ENCODE results near the gene SORBS2. TPM values are rescaled to one million over a fixed set of nuclear protein-coding genes. Genes with fewer than 3 reads are reported as not detected.

SORBS2 gene
- total RNA-seq, 5 donors from 2014 or later (not counting 1 experiment from before 2014, with no cell fraction given): 0.15 to 1.9 (median 0.98) TPM; not detected in 1

DNA sequence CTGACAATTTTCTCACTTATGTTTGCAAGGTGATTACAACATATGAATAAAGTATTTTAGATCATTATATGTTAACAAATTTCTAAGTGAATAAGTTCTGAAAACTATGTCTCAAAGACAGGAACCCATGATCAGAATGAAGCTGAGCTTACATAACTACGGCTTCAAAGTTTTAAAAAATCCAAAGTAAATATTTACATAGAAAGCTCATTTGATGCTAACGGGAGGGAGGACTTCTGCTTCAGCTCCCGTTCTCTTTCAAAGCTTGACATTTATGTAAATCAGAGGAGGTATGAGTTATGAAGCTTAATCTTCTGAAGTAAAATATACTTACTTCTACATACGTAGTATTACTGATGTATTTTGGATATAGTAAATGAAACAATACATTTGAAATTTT, 203.8 kb downstream of the SORBS2 start:
- no CpG with 5 or more reads among the region's 4 CpGs for WGBS (ENCODE audit: insufficient coverage)
- Mint-ChIP-seq H3K36me3 (no peaks in the 10 kb centered on the region), H3K4me1 (peaks cover 0 to 5% (median 2%) of the 10 kb centered on the region in 3 donors), H3K9me3 (no peaks in the 10 kb centered on the region), H3K27ac (no peak overlapping the region), H3K27me3 (peaks cover 5 to 7% of the 10 kb centered on the region in 2 donors), H3K4me3 (no peak overlapping the region)
- no peaks in the 10 kb centered on the region for H3K4me1 ChIP-seq (ENCODE audit: control insufficient read depth in 1 of 2, extremely low read depth in 1 of 2, insufficient read depth in 2 of 2, low read length in 2 of 2)
- H3K27me3 ChIP-seq (replicated peaks in 1 of 2; ENCODE audit: control insufficient read depth in 2 of 2, extremely low read depth in 1 of 2, insufficient read depth in 2 of 2, low read length in 1 of 2): peaks cover 0 to 10% of the 10 kb centered on the region in 2 experiments
- no peak overlapping the region for H3K27ac ChIP-seq (ENCODE audit: low read length)
- ATAC-seq (replicated peaks in 1 of 4) (no peak), DNase-seq (no peak)
- no peaks in the 10 kb centered on the region for H3K9me3 ChIP-seq
- no peak overlapping the region for H3K4me3 ChIP-seq (ENCODE audit: control insufficient read depth in 1 of 2, extremely low read depth in 1 of 2, low read length in 1 of 2)
- ChIA-PET POLR2A (no interaction called here), CTCF (interaction anchor here (0.6 to 2.1 kb wide), 3 partner anchors 10 to 12 kb away, joined by 3 to 8 read pairs (median 8); no protein-coding TSS in a partner anchor)
- no peaks in the 10 kb centered on the region for H3K36me3 ChIP-seq (ENCODE audit: control insufficient read depth in 2 of 2, extremely low read depth in 1 of 2, insufficient read depth in 1 of 2, low read length in 1 of 2)

DNA sequence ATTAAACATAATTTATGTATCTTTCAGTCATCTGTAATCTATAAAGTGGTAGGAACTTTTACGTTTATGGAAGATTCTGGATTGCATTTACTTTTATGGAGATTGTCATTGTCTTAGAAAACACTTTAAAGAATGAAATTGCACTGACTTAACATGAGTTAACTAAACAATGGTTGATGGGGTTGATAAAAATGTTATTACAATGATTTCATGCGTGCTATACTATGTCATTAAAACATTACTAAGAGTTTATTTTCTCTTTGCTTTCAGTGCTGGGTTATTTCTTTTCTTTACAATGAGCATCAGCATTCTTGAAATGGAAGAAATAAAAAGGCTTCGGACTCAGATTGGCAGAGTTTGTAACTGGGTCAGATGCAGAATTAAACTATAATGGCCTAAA, 209.6 kb downstream of the SORBS2 start:
- no peak for ATAC-seq (replicated peaks in 1 of 4)
- Mint-ChIP-seq H3K36me3 (no peaks in the 10 kb centered on the region), H3K27ac (no peak overlapping the region), H3K27me3 (peaks cover 21 to 24% of the 10 kb centered on the region in 2 donors), H3K4me3 (no peak overlapping the region), H3K9me3 (no peaks in the 10 kb centered on the region), H3K4me1 (peaks cover 0 to 2% (median 0%) of the 10 kb centered on the region in 3 donors)
- H3K27ac ChIP-seq (ENCODE audit: low read length): no peak overlapping the region
- no CpG with 5 or more reads among the region's 3 CpGs for WGBS (ENCODE audit: insufficient coverage)
- no peak overlapping the region for H3K4me3 ChIP-seq (ENCODE audit: control insufficient read depth in 1 of 2, extremely low read depth in 1 of 2, low read length in 1 of 2)
- H3K9me3 ChIP-seq: no peaks in the 10 kb centered on the region
- no peak for DNase-seq
- H3K4me1 ChIP-seq (ENCODE audit: control insufficient read depth in 1 of 2, extremely low read depth in 1 of 2, insufficient read depth in 2 of 2, low read length in 2 of 2): no peaks in the 10 kb centered on the region
- H3K27me3 ChIP-seq (replicated peaks in 1 of 2; ENCODE audit: control insufficient read depth in 2 of 2, extremely low read depth in 1 of 2, insufficient read depth in 2 of 2, low read length in 1 of 2): peaks cover 6 to 10% of the 10 kb centered on the region in 2 experiments
- H3K36me3 ChIP-seq (ENCODE audit: control insufficient read depth in 2 of 2, extremely low read depth in 1 of 2, insufficient read depth in 1 of 2, low read length in 1 of 2): no peaks in the 10 kb centered on the region
- ChIA-PET POLR2A (no interaction called here), CTCF (no interaction called here)

- CTCF ChIA-PET: interaction anchor here in 1 of 2 donors (0.6 to 0.7 kb wide), 2 partner anchors 23 to 87 kb away, joined by 3 to 4 read pairs; no protein-coding TSS in a partner anchor
- WGBS (ENCODE audit: insufficient coverage): 82% methylated on average over 2 of the region's 9 CpGs
Observed at GRCh38 chr4:185600801-185601434, 211.1 kb downstream of the SORBS2 start.

GRCh38 chr4:185599553-185600243, 212.3 kb downstream of the SORBS2 start:
- H3K4me1 ChIP-seq (ENCODE audit: control insufficient read depth in 1 of 2, extremely low read depth in 1 of 2, insufficient read depth in 2 of 2, low read length in 2 of 2): no peaks in the 10 kb centered on the region
- ChIA-PET CTCF (no interaction called here), POLR2A (interaction anchor here in 1 of 2 donors (0.6 kb wide), 1 partner anchor 12 kb away, joined by 7 read pairs; no protein-coding TSS in a partner anchor)
- ATAC-seq (replicated peaks in 1 of 4) (no peak), DNase-seq (no peak)
- Mint-ChIP-seq H3K36me3 (no peaks in the 10 kb centered on the region), H3K27ac (no peak overlapping the region), H3K4me3 (no peak overlapping the region), H3K27me3 (peaks cover 20 to 31% of the 10 kb centered on the region in 2 donors), H3K4me1 (peaks cover 0 to 3% (median 0%) of the 10 kb centered on the region in 3 donors), H3K9me3 (no peaks in the 10 kb centered on the region)
- 71% methylated on average over 6 of the region's 12 CpGs for WGBS (ENCODE audit: insufficient coverage)
- H3K9me3 ChIP-seq: no peaks in the 10 kb centered on the region
- H3K36me3 ChIP-seq (ENCODE audit: control insufficient read depth in 2 of 2, extremely low read depth in 1 of 2, insufficient read depth in 1 of 2, low read length in 1 of 2): no peaks in the 10 kb centered on the region
- H3K4me3 ChIP-seq (ENCODE audit: control insufficient read depth in 1 of 2, extremely low read depth in 1 of 2, low read length in 1 of 2): no peak overlapping the region
- H3K27ac ChIP-seq (ENCODE audit: low read length): no peak overlapping the region
- H3K27me3 ChIP-seq (replicated peaks in 1 of 2; ENCODE audit: control insufficient read depth in 2 of 2, extremely low read depth in 1 of 2, insufficient read depth in 2 of 2, low read length in 1 of 2): peaks cover under 1 to 6% of the 10 kb centered on the region in 2 experiments

More at GRCh38 chr4:185600801-185601434, 211.1 kb downstream of the SORBS2 start:
- POLR2A ChIA-PET: no interaction called here
- peaks cover 19 to 28% of the 10 kb centered on the region in 2 donors for H3K27me3 Mint-ChIP-seq
- H3K9me3 Mint-ChIP-seq: no peaks in the 10 kb centered on the region
- H3K4me1 ChIP-seq (ENCODE audit: control insufficient read depth in 1 of 2, extremely low read depth in 1 of 2, insufficient read depth in 2 of 2, low read length in 2 of 2): no peaks in the 10 kb centered on the region
- no peak overlapping the region for H3K27ac ChIP-seq (ENCODE audit: low read length)
- no peak overlapping the region for H3K4me3 Mint-ChIP-seq
- H3K4me3 ChIP-seq (ENCODE audit: control insufficient read depth in 1 of 2, extremely low read depth in 1 of 2, low read length in 1 of 2): no peak overlapping the region
- no peaks in the 10 kb centered on the region for H3K36me3 Mint-ChIP-seq
- no peaks in the 10 kb centered on the region for H3K36me3 ChIP-seq (ENCODE audit: control insufficient read depth in 2 of 2, extremely low read depth in 1 of 2, insufficient read depth in 1 of 2, low read length in 1 of 2)
- no peaks in the 10 kb centered on the region for H3K9me3 ChIP-seq
- ATAC-seq (replicated peaks in 1 of 4) (no peak), DNase-seq (no peak)
- peaks cover 2 to 6% of the 10 kb centered on the region in 2 experiments for H3K27me3 ChIP-seq (replicated peaks in 1 of 2; ENCODE audit: control insufficient read depth in 2 of 2, extremely low read depth in 1 of 2, insufficient read depth in 2 of 2, low read length in 1 of 2)
- H3K4me1 Mint-ChIP-seq: peaks cover 0 to 3% (median 0%) of the 10 kb centered on the region in 3 donors
- no peak overlapping the region for H3K27ac Mint-ChIP-seq

- Histone ChIP-seq H3K4me1 (ENCODE audit: control insufficient read depth in 1 of 2, extremely low read depth in 1 of 2, insufficient read depth in 2 of 2, low read length in 2 of 2) (no peaks in the 10 kb centered on the region), H3K27me3 (replicated peaks in 1 of 2; ENCODE audit: control insufficient read depth in 2 of 2, extremely low read depth in 1 of 2, insufficient read depth in 2 of 2, low read length in 1 of 2) (peaks cover 0 to 6% of the 10 kb centered on the region in 2 experiments), H3K4me3 (ENCODE audit: control insufficient read depth in 1 of 2, extremely low read depth in 1 of 2, low read length in 1 of 2) (no peak overlapping the region), H3K36me3 (ENCODE audit: control insufficient read depth in 2 of 2, extremely low read depth in 1 of 2, insufficient read depth in 1 of 2, low read length in 1 of 2) (no peaks in the 10 kb centered on the region), H3K27ac (ENCODE audit: low read length) (no peak overlapping the region), H3K9me3 (no peaks in the 10 kb centered on the region)
- H3K4me1 Mint-ChIP-seq: peaks cover 0 to 1% (median 0%) of the 10 kb centered on the region in 3 donors
- no peaks in the 10 kb centered on the region for H3K36me3 Mint-ChIP-seq
- H3K4me3 Mint-ChIP-seq: no peak overlapping the region
- DNase-seq (no peak), ATAC-seq (replicated peaks in 1 of 4) (no peak)
- no peak overlapping the region for H3K27ac Mint-ChIP-seq
- H3K27me3 Mint-ChIP-seq: peaks cover 20 to 27% of the 10 kb centered on the region in 2 donors
- ChIA-PET POLR2A (interaction anchor here in 1 of 2 donors (0.5 to 0.6 kb wide), 2 partner anchors 12 to 456 kb away, joined by 5 to 7 read pairs; no protein-coding TSS in a partner anchor), CTCF (interaction anchor here (0.7 to 2.3 kb wide), 8 partner anchors 10 to 559 kb away, joined by 3 to 8 read pairs (median 4); no protein-coding TSS in a partner anchor)
- H3K9me3 Mint-ChIP-seq: no peaks in the 10 kb centered on the region
- WGBS (ENCODE audit: insufficient coverage): 73% methylated on average over 5 of the region's 7 CpGs
Observed at GRCh38 chr4:185598846-185599552, 213.0 kb downstream of the SORBS2 start.
